ENCODE measurements around the gene ULBP3. TPM values are rescaled to one million over a fixed set of nuclear protein-coding genes. Genes with fewer than 3 reads are reported as not detected.
A peak's percentile ranks its signal among the peaks of the same experiment; 100 is the strongest.
"Not testable (repeated sequence)": the region's sequence is repeated elsewhere in the genome, so short reads cannot be mapped to it uniquely, and the experiment has no call there.

ULBP3 gene
- total RNA-seq, 5 donors from 2014 or later (not counting 1 experiment from before 2014, with no cell fraction given): 0.35 to 1.3 (median 0.79) TPM

- Mint-ChIP-seq H3K4me1 (peaks cover 19 to 22% (median 21%) of the 10 kb centered on the region in 3 donors), H3K9me3 (no peaks in the 10 kb centered on the region), H3K27ac (no peak overlapping the region), H3K27me3 (peaks cover 20 to 28% of the 10 kb centered on the region in 2 donors), H3K36me3 (no peaks in the 10 kb centered on the region), H3K4me3 (no peak overlapping the region)
- Histone ChIP-seq H3K4me3 (ENCODE audit: control insufficient read depth in 1 of 2, extremely low read depth in 1 of 2, low read length in 1 of 2) (no peak overlapping the region), H3K36me3 (ENCODE audit: control insufficient read depth in 2 of 2, extremely low read depth in 1 of 2, insufficient read depth in 1 of 2, low read length in 1 of 2) (no peaks in the 10 kb centered on the region), H3K4me1 (ENCODE audit: control insufficient read depth in 1 of 2, extremely low read depth in 1 of 2, insufficient read depth in 2 of 2, low read length in 2 of 2) (peaks cover 5 to 20% of the 10 kb centered on the region in 2 experiments), H3K27me3 (replicated peaks in 1 of 2; ENCODE audit: control insufficient read depth in 2 of 2, extremely low read depth in 1 of 2, insufficient read depth in 2 of 2, low read length in 1 of 2) (peaks cover 0 to 20% of the 10 kb centered on the region in 2 experiments), H3K27ac (ENCODE audit: low read length) (no peak overlapping the region), H3K9me3 (no peaks in the 10 kb centered on the region)
- ChIA-PET POLR2A (interaction anchor here (0.6 to 0.7 kb wide), 2 partner anchors 15 to 19 kb away, joined by 3 to 8 read pairs; no protein-coding TSS in a partner anchor), CTCF (interaction anchor here (0.7 to 4.2 kb wide), 7 partner anchors 11 to 744 kb away, joined by 3 to 21 read pairs (median 8); no protein-coding TSS in a partner anchor)
- WGBS (ENCODE audit: insufficient coverage): no CpG with 5 or more reads among the region's 4 CpGs
- DNase-seq (no peak), ATAC-seq (replicated peaks in 1 of 4) (no peak)
These were observed 12.8 kb upstream of the ULBP3 start for GRCh38 chr6:150081702-150082101.

- ChIA-PET POLR2A (interaction anchor here (0.5 to 0.6 kb wide), 2 partner anchors 75 to 514 kb away, joined by 4 to 5 read pairs; no protein-coding TSS in a partner anchor), CTCF (interaction anchor here (0.5 to 4.2 kb wide), 11 partner anchors 9 to 1242 kb away, joined by 3 to 21 read pairs (median 5); no protein-coding TSS in a partner anchor)
- H3K27me3 ChIP-seq (replicated peaks in 1 of 2; ENCODE audit: control insufficient read depth in 2 of 2, extremely low read depth in 1 of 2, insufficient read depth in 2 of 2, low read length in 1 of 2): peaks cover 0 to 16% of the 10 kb centered on the region in 2 experiments
- ATAC-seq (replicated peaks in 1 of 4): peak; percentile 65 to 81 (median 67)
- H3K4me3 ChIP-seq (ENCODE audit: control insufficient read depth in 1 of 2, extremely low read depth in 1 of 2, low read length in 1 of 2): no peak overlapping the region
- H3K36me3 ChIP-seq (ENCODE audit: control insufficient read depth in 2 of 2, extremely low read depth in 1 of 2, insufficient read depth in 1 of 2, low read length in 1 of 2): no peaks in the 10 kb centered on the region
- peak in 20 of 35 experiments; percentile 6 to 59 (median 21) for DNase-seq
- no peaks in the 10 kb centered on the region for H3K36me3 Mint-ChIP-seq
- H3K4me3 Mint-ChIP-seq: peak overlapping the region; percentile 29 to 63 (median 59)
- H3K9me3 Mint-ChIP-seq: no peaks in the 10 kb centered on the region
- peaks cover 13 to 22% of the 10 kb centered on the region in 2 donors for H3K27me3 Mint-ChIP-seq
- H3K27ac ChIP-seq (ENCODE audit: low read length): no peak overlapping the region
- 42% methylated on average over 3 of the region's 4 CpGs for WGBS (ENCODE audit: insufficient coverage)
- peaks cover 25 to 28% (median 26%) of the 10 kb centered on the region in 3 donors for H3K4me1 Mint-ChIP-seq
- H3K9me3 ChIP-seq: no peaks in the 10 kb centered on the region
- peak overlapping the region; percentile 24 to 74 for H3K27ac Mint-ChIP-seq
- peaks cover 7 to 20% of the 10 kb centered on the region in 2 experiments for H3K4me1 ChIP-seq (ENCODE audit: control insufficient read depth in 1 of 2, extremely low read depth in 1 of 2, insufficient read depth in 2 of 2, low read length in 2 of 2)
These were observed 10.7 kb upstream of the ULBP3 start for GRCh38 chr6:150079604-150080003.

GRCh38 chr6:150078788-150079187, 9.9 kb upstream of the ULBP3 start:
- H3K36me3 ChIP-seq (ENCODE audit: control insufficient read depth in 2 of 2, extremely low read depth in 1 of 2, insufficient read depth in 1 of 2, low read length in 1 of 2): no peaks in the 10 kb centered on the region
- peak overlapping the region in 1 of 2 donors; percentile 41 for H3K27ac Mint-ChIP-seq
- DNase-seq (no peak), ATAC-seq (replicated peaks in 1 of 4) (no peak)
- ChIA-PET POLR2A (no interaction called here), CTCF (interaction anchor here in 1 of 2 donors (1.3 to 4.2 kb wide), 4 partner anchors 8 to 736 kb away, joined by 4 to 21 read pairs (median 11); no protein-coding TSS in a partner anchor)
- no peak overlapping the region for H3K4me3 ChIP-seq (ENCODE audit: control insufficient read depth in 1 of 2, extremely low read depth in 1 of 2, low read length in 1 of 2)
- H3K27me3 ChIP-seq (replicated peaks in 1 of 2; ENCODE audit: control insufficient read depth in 2 of 2, extremely low read depth in 1 of 2, insufficient read depth in 2 of 2, low read length in 1 of 2): peaks cover 0 to 11% of the 10 kb centered on the region in 2 experiments
- no peaks in the 10 kb centered on the region for H3K9me3 ChIP-seq
- peaks cover 7 to 20% of the 10 kb centered on the region in 2 experiments for H3K4me1 ChIP-seq (ENCODE audit: control insufficient read depth in 1 of 2, extremely low read depth in 1 of 2, insufficient read depth in 2 of 2, low read length in 2 of 2)
- H3K9me3 Mint-ChIP-seq: no peaks in the 10 kb centered on the region
- no peaks in the 10 kb centered on the region for H3K36me3 Mint-ChIP-seq
- peaks cover 25 to 28% (median 26%) of the 10 kb centered on the region in 3 donors for H3K4me1 Mint-ChIP-seq
- WGBS (ENCODE audit: insufficient coverage): no CpG with 5 or more reads among the region's 2 CpGs
- H3K27ac ChIP-seq (ENCODE audit: low read length): no peak overlapping the region
- no peak overlapping the region for H3K4me3 Mint-ChIP-seq
- H3K27me3 Mint-ChIP-seq: peaks cover 11 to 22% of the 10 kb centered on the region in 2 donors

GRCh38 chr6:150076196-150076893, 7.4 kb upstream of the ULBP3 start:
- Mint-ChIP-seq H3K4me3 (no peak overlapping the region), H3K9me3 (no peaks in the 10 kb centered on the region), H3K4me1 (peaks cover 29 to 33% (median 29%) of the 10 kb centered on the region in 3 donors), H3K36me3 (no peaks in the 10 kb centered on the region), H3K27me3 (peaks cover 11 to 13% of the 10 kb centered on the region in 2 donors), H3K27ac (no peak overlapping the region)
- ChIA-PET POLR2A (no interaction called here), CTCF (interaction anchor here (1.1 to 1.2 kb wide), 2 partner anchors 22 to 319 kb away, joined by 3 read pairs; no protein-coding TSS in a partner anchor)
- peaks cover 0 to 16% of the 10 kb centered on the region in 2 experiments for H3K27me3 ChIP-seq (replicated peaks in 1 of 2; ENCODE audit: control insufficient read depth in 2 of 2, extremely low read depth in 1 of 2, insufficient read depth in 2 of 2, low read length in 1 of 2)
- peaks cover 7 to 30% of the 10 kb centered on the region in 2 experiments for H3K4me1 ChIP-seq (ENCODE audit: control insufficient read depth in 1 of 2, extremely low read depth in 1 of 2, insufficient read depth in 2 of 2, low read length in 2 of 2)
- no peaks in the 10 kb centered on the region for H3K36me3 ChIP-seq (ENCODE audit: control insufficient read depth in 2 of 2, extremely low read depth in 1 of 2, insufficient read depth in 1 of 2, low read length in 1 of 2)
- ATAC-seq (replicated peaks in 1 of 4) (peak in 3 of 4 experiments; percentile 25 to 32 (median 27)), DNase-seq (peak in 1 of 35 experiments; percentile 21)
- H3K9me3 ChIP-seq: no peaks in the 10 kb centered on the region
- H3K27ac ChIP-seq (ENCODE audit: low read length): no peak overlapping the region
- H3K4me3 ChIP-seq (ENCODE audit: control insufficient read depth in 1 of 2, extremely low read depth in 1 of 2, low read length in 1 of 2): no peak overlapping the region
- 20% methylated on average over 1 of the region's 8 CpGs for WGBS (ENCODE audit: insufficient coverage)

GRCh38 chr6:150075034-150075421, 6.1 kb upstream of the ULBP3 start:
- no peaks in the 10 kb centered on the region for H3K36me3 ChIP-seq (ENCODE audit: control insufficient read depth in 2 of 2, extremely low read depth in 1 of 2, insufficient read depth in 1 of 2, low read length in 1 of 2)
- no peaks in the 10 kb centered on the region for H3K9me3 ChIP-seq
- Mint-ChIP-seq H3K27ac (no peak overlapping the region), H3K4me1 (peaks cover 28 to 39% (median 28%) of the 10 kb centered on the region in 3 donors), H3K4me3 (no peak overlapping the region), H3K36me3 (no peaks in the 10 kb centered on the region), H3K27me3 (peaks cover 9 to 11% of the 10 kb centered on the region in 2 donors), H3K9me3 (no peaks in the 10 kb centered on the region)
- H3K27me3 ChIP-seq (replicated peaks in 1 of 2; ENCODE audit: control insufficient read depth in 2 of 2, extremely low read depth in 1 of 2, insufficient read depth in 2 of 2, low read length in 1 of 2): peaks cover 0 to 12% of the 10 kb centered on the region in 2 experiments
- no CpG with 5 or more reads among the region's 2 CpGs for WGBS (ENCODE audit: insufficient coverage)
- H3K4me1 ChIP-seq (ENCODE audit: control insufficient read depth in 1 of 2, extremely low read depth in 1 of 2, insufficient read depth in 2 of 2, low read length in 2 of 2): peaks cover 5 to 28% of the 10 kb centered on the region in 2 experiments
- DNase-seq (no peak), ATAC-seq (replicated peaks in 1 of 4) (no peak)
- ChIA-PET POLR2A (no interaction called here), CTCF (no interaction called here)
- no peak overlapping the region for H3K27ac ChIP-seq (ENCODE audit: low read length)
- no peak overlapping the region for H3K4me3 ChIP-seq (ENCODE audit: control insufficient read depth in 1 of 2, extremely low read depth in 1 of 2, low read length in 1 of 2)

- peaks cover 2 to 29% of the 10 kb centered on the region in 2 experiments for H3K4me1 ChIP-seq (ENCODE audit: control insufficient read depth in 1 of 2, extremely low read depth in 1 of 2, insufficient read depth in 2 of 2, low read length in 2 of 2)
- POLR2A ChIA-PET; ATAC-seq (replicated peaks in 1 of 4); DNase-seq; H3K36me3 ChIP-seq (ENCODE audit: control insufficient read depth in 2 of 2, extremely low read depth in 1 of 2, insufficient read depth in 1 of 2, low read length in 1 of 2); H3K27ac Mint-ChIP-seq; H3K4me3 Mint-ChIP-seq; H3K4me3 ChIP-seq (ENCODE audit: control insufficient read depth in 1 of 2, extremely low read depth in 1 of 2, low read length in 1 of 2); H3K36me3 Mint-ChIP-seq; H3K27ac ChIP-seq (ENCODE audit: low read length); H3K9me3 Mint-ChIP-seq; H3K9me3 ChIP-seq: not testable (repeated sequence)
- CTCF ChIA-PET: interaction anchor here in 1 of 2 donors (0.6 kb wide), 1 partner anchor 44 kb away, joined by 3 read pairs; no protein-coding TSS in a partner anchor
- 100% methylated on average over 3 of the region's 4 CpGs for WGBS (ENCODE audit: insufficient coverage)
- Mint-ChIP-seq H3K27me3 (peaks cover 6 to 11% of the 10 kb centered on the region in 2 donors), H3K4me1 (peaks cover 23 to 38% (median 28%) of the 10 kb centered on the region in 3 donors)
- H3K27me3 ChIP-seq (replicated peaks in 1 of 2; ENCODE audit: control insufficient read depth in 2 of 2, extremely low read depth in 1 of 2, insufficient read depth in 2 of 2, low read length in 1 of 2): peaks cover 0 to 12% of the 10 kb centered on the region in 2 experiments
These were observed 5.6 kb upstream of the ULBP3 start for GRCh38 chr6:150074396-150075033.
